GM19035 (cell line): ENCODE data around the gene CT83.

Source experiments
- ATAC-seq: cut with Tn5 transposase; IDR thresholded peaks from one replicate; pipeline ENCODE4 v1.9.1; 2021; ENCODE audit not compliant: unreplicated experiment

The CT83 gene, protein sequence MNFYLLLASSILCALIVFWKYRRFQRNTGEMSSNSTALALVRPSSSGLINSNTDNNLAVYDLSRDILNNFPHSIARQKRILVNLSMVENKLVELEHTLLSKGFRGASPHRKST

DNA sequence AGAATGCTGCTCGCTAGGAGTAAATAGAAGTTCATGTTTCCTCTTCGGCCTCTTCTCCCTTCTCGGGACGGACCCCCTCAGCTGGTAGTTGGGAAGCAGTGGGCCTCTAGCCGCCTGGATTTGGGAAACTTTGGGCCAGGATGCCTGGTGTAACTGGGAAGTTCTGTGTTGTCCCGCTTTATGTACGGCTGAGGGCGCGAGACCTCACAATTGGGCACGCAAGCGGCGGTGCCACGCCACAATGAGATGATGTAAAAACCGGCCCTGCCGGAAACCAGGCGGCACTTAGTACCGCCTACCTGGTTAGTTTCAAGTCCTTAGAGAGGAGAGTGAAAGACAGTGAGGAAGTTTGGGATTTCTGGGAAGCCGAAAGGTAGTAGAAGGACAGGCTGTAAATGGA, at the start of gene CT83:
Gene CT83 (minus strand): TSS at position 155 of the 400 bp plus-strand sequence. CDS start 120 bp downstream, at position 35.
- ATAC-seq = no peak

DNA sequence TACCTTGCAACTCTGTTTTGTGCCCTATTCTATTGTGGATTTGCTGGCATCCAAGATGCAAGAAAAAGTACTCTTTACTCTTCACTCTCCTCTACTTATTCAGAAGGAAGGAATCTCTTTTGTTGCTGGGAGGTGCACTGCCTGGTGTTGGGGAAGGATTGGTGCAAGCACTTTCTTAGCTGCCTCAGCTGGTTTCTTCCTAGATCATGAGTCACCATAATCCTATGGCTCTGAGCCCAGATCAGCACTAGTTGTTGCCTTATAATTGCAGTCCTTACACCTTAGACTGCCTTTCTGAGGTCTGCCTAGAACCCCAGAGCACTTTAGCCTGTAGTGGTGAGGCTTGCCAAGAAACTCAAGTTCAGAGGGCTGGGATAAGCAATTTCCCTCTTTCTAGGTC, 37.0 kb upstream of the CT83 start:
- no peak for ATAC-seq

DNA sequence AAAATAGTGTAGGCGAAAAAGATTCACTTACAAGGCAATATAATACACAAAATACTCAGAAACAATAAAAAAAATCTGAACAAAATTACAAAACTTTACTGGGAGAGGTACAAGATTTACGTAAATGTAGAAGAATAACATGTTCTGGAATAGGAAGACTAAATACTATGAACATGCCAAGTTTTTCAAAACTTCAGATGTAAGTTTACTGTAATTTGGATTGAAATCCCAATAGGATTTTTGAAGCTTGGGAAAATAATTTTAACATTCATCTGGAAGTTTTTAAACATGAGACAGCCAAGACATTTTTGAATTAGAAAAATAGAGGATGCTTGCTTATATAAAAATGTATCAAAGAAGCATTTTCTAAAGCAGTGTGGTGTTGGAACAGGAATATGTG, 30.5 kb upstream of the CT83 start:
- no peak for ATAC-seq

DNA sequence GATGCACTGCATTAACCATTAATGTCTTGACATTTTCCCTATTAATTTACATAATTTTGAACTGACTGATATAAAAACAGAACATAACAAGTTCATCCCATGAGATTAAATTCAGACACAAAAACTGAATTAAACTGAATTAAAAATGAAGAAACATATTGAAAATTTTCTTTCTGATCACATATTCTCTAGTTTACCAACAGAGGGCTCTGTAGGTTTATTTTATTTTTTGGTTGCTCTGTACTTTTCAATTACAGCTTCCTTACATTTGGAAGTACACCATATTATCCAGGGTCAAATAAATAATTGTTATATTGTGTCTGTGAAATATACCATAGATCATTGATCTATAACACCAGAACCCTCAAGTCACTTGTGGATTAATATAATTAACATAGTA, 27.3 kb upstream of the CT83 start:
- no peak for ATAC-seq

DNA sequence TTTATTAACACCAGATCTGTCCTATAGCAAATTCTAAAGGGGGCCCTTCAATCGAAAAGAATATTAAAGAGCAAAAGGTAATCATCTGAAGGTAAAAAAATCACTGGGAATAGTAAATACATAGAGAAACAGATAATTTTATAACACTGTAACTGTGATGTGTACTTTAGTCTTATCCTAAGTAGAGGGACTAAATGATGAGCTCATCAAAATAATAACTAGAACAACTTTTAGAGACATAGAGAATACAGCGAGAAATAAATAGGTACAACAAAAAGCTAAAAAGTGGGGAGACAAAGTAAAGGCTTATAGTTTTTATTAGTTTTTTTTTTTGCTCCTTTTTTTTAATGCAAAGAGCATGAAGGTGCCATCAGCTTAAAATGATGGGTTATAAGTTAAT, 17.3 kb upstream of the CT83 start:
- ATAC-seq = no peak

DNA sequence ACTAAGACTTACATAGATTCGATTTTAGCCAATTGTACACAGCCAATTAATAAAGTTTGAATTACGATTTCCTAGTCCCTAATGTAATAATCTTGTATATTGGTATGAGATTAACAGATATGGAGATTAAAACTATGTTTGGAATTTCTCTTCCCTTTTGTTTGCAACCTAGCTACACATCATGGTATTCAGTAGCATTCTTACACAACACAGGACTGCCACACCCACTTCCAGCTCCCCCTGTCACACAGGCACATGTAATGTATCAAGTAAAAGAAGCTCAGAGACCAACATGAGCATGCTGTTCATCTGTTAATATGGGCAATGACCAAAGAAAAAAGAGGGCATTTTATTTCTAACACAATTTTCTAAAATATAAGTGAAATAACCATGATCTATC, 13.6 kb downstream of the CT83 start:
- ATAC-seq = no peak

DNA sequence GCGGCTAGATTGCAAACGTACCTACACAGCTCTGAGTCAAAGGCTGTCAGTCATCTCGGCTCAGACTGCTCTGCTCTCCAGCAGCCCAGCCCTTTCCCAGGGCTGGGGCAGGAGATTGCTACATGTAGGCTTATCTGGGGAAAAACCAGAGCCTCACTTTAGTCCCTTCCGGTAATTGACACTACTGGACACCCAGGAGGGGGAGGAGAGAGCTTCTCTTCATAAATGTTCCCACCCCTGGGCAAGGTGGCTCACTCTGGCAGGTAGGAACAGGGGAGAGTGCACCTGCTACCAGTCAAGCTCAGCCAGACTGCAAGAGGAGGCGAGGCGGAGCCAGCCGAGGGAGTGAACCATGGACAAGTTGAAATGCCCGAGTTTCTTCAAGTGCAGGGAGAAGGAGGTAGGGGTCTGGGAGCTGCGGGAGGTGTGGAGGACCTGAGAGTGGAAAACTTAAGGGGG, 26.4 kb downstream of the CT83 start, which contains the start of gene SLC6A14:
Gene SLC6A14 (plus strand): TSS at position 249 of the 459 bp plus-strand sequence. CDS start 104 bp downstream, at position 353.
- no peak for ATAC-seq

DNA sequence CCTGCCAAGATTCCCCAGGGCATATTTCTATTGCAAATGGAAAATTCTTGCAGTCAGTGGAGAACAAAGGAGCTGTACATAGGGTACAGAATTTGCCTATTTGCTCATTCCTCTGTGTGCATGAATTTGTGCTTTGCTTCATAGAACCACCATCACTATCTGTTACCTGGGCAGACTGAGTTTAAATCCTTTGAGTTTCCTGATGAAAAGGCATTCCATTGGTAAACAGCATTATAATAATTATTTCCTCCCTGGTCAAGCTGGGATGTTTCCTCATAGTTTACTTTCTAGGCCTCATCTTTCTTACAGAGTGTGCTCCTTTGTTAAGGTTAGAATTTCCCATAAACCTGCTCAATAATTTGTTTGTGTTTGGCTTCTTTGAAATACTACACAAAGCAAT, 27.2 kb downstream of the CT83 start:
- no peak for ATAC-seq

DNA sequence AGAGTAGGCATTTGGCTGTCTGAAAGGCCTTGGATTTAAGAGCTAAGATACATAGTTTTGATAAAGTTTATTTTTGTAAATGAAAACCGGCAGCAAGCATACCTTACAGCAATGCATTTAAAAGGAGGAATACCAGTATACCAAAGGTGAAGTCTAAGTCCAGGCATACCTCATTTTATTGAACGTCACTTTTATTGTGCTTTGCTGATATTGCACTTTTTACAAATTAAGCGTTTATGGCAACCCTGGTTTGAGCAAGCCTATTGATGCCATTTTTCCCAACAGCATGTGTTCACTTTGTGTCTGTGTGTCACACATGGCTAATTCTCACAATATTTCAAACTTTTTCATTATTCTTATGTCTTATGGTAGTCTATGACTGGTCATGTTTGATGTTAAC, 34.8 kb downstream of the CT83 start:
- no peak for ATAC-seq

DNA sequence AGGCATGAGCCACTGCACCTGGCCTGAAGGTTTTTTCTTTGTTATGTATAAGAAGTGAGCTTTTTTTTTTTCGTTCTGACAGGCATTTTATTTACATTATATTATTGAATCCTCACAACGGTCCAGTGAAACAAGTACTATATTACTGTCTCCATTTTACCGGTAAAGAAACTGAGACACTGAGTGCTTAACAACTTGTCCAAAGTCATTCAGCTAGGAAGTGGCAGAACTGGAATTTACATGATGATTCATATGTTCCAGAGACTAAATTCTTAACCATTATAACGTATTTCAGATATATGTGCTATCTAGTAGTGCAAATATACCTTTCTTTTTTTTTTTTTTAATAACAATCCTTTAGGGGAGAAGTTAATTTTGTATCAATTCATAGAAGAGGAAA, 44.8 kb downstream of the CT83 start:
- no peak for ATAC-seq

DNA sequence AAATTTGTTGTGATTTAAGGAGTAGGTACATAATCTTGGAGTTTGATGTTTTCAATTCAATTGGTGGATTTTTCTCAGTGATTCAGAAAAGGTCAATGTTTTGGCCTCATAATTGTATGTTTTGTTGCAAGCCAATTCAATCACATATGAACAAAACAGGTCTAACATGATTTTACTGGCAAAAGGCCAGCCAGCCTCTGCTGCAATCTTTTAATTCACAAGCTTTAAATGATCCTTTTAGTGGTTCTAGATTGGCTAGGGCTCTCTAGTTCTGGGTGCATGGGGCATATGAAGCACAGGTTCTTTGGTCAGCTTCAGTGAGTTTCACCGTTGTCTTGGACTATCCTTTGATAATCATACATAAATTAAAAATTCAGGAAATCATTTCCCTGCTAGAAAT, 45.6 kb downstream of the CT83 start:
- ATAC-seq = no peak

DNA sequence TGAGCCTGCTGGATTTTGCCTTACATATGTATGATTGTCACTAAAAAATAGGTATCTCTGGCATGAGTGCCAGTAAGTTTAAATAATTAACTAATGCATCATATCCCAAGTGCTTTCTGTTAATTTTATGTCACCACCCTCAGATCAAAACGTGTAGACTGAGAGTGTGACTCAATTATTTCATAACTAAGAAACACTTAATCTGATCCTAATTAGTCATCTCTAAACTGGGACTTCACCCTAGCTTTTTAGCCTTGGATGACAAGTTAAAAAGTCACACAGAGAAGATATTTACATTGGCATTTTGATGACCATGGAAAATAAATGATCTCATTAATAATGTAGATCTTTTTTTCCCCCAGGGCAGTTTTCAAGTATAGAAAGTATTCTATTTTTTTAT, 49.5 kb downstream of the CT83 start:
- ATAC-seq = no peak
